GM12878 (cell line): ENCODE results near the gene GOLIM4. TPM values are rescaled to one million over a fixed set of nuclear protein-coding genes. Genes with fewer than 3 reads are reported as not detected.

Experiments
- ATAC-seq: fragments of 200-7000 bp; cut with Tn5 transposase; 3 replicates; pipeline ENCODE4 v1.9.1; 2020; ENCODE audit warnings: mild to moderate bottlenecking, moderate library complexity
- BruUV-seq: library from RNA; stranded (reverse); fragments of 400-500 nt; replicated peaks from 2 replicates; lab custom pipeline; 2021; lab: Mats Ljungman, UMichigan
- CTCF ChIA-PET: fragments of 300-600 bp; sonication (Branson Sonifier 250); formaldehyde crosslinking; extraction: SDS; loops from one replicate; lab custom pipeline; 2021; ENCODE audit warnings: inconsistent platforms; lab: Yijun Ruan, JAX
- POLR2A ChIA-PET: fragments of 350-600 bp; formaldehyde crosslinking; extraction: SDS; loops from one replicate; lab custom pipeline; 2021; ENCODE audit warnings: inconsistent platforms; lab: Charles Lee
- RAD21 ChIA-PET: fragments of 300-600 bp; sonication (Branson Sonifier 250); formaldehyde crosslinking; loops from one replicate; lab custom pipeline; 2023; ENCODE audit warnings: antibody characterized with exemption; ENCODE audit not compliant: unreplicated experiment; lab: Charles Lee
- SMC1A ChIA-PET: fragments of 300-600 bp; sonication (Branson Sonifier 250); formaldehyde crosslinking; loops from one replicate; lab custom pipeline; 2023; ENCODE audit not compliant: unreplicated experiment, uncharacterized antibody; lab: Charles Lee
- DNase-seq: peaks from one replicate; pipeline ENCODE4 v3.0.0-alpha.2; 2011; ENCODE audit warnings: low read depth, low spot score
- FAIRE-seq: peaks from 3 replicates; lab custom pipeline; 2011; peaks lifted over from hg19 to GRCh38; lab: Jason Lieb, UNC
- H2AFZ ChIP-seq: 2 replicates; pipeline ENCODE4 v1.6.0; 2011; ENCODE audit warnings: low read depth, low read length, control low read depth; ENCODE audit not compliant: control insufficient read depth
- H3K27ac ChIP-seq: 2 replicates; pipeline ENCODE4 v1.5.1; 2011; ENCODE audit warnings: control low read depth; ENCODE audit not compliant: control insufficient read depth, insufficient read depth
- H3K27me3 ChIP-seq, 2 experiments: replicated peaks in 1 of 2; 2 replicates each; pipeline versions ENCODE4 v1.6.0 to v1.6.1; 2011; ENCODE audit warnings: low read length in 1 of 2; ENCODE audit not compliant: control insufficient read depth in 2 of 2, insufficient read depth in 2 of 2
- H3K36me3 ChIP-seq, 2 experiments: 2 replicates each; pipeline ENCODE4 v1.5.1; 2011; ENCODE audit warnings: low read length in 1 of 2; ENCODE audit not compliant: control insufficient read depth in 2 of 2, insufficient read depth in 2 of 2
- H3K4me1 ChIP-seq: 2 replicates; pipeline ENCODE4 v1.6.1; 2011; ENCODE audit warnings: mild to moderate bottlenecking, low read length, moderate library complexity, mixed read lengths; ENCODE audit not compliant: control insufficient read depth, insufficient read depth
- H3K4me2 ChIP-seq: 2 replicates; pipeline ENCODE4 v1.6.0; 2011; ENCODE audit warnings: control low read depth; ENCODE audit not compliant: control insufficient read depth, insufficient read depth
- H3K4me3 ChIP-seq: fragments of 200-600 bp; sonication (generic); 2 replicates; pipeline ENCODE4 v1.5.1; 2016
- H3K79me2 ChIP-seq: 2 replicates; pipeline ENCODE4 v1.6.0; 2011; ENCODE audit warnings: low read length; ENCODE audit not compliant: control insufficient read depth, insufficient read depth
- H3K9ac ChIP-seq: 2 replicates; pipeline ENCODE4 v1.8.0; 2011; ENCODE audit warnings: low read length, control low read depth, mixed read lengths; ENCODE audit not compliant: control insufficient read depth, insufficient read depth
- H3K9me3 ChIP-seq: replicated peaks from 3 replicates; pipeline ENCODE4 v1.5.1; 2011; ENCODE audit warnings: mild to moderate bottlenecking, low read length; ENCODE audit not compliant: control insufficient read depth, insufficient read depth
- H4K20me1 ChIP-seq: 2 replicates; pipeline ENCODE4 v1.6.0; 2011; ENCODE audit not compliant: control insufficient read depth, insufficient read depth
- CBFB ChIP-seq: IDR thresholded peaks from 2 replicates; pipeline ENCODE4 v1.6.1; 2016; ENCODE audit warnings: antibody characterized with exemption, low read depth
- CREB1 ChIP-seq: IDR thresholded peaks from 2 replicates; pipeline ENCODE4 v1.6.1; 2012; ENCODE audit warnings: low read depth, mild to moderate bottlenecking, inconsistent platforms
- EZH2 ChIP-seq: IDR thresholded peaks from 2 replicates; pipeline ENCODE4 v1.6.1; 2012; ENCODE audit warnings: low read depth, mild to moderate bottlenecking, control low read depth, inconsistent platforms, low read length, borderline replicate concordance; ENCODE audit not compliant: control insufficient read depth
- IKZF1 ChIP-seq: fragments of 450-650 bp; conservative IDR thresholded peaks from 2 replicates; pipeline ENCODE4 v1.6.1; 2017; ENCODE audit warnings: antibody characterized with exemption, mild to moderate bottlenecking
- IKZF2 ChIP-seq, 2 experiments: fragments of 450-650 bp; IDR thresholded peaks; 2 replicates each; pipeline ENCODE4 v1.6.1; 2017; ENCODE audit warnings: mild to moderate bottlenecking in 2 of 2, moderate library complexity in 2 of 2
- PAX5 ChIP-seq: IDR thresholded peaks from 2 replicates; pipeline ENCODE4 v1.6.1; 2011; ENCODE audit warnings: low read depth, low read length, borderline replicate concordance
- POLR2AphosphoS2 ChIP-seq: IDR thresholded peaks from 2 replicates; pipeline ENCODE4 v1.6.1; 2011; ENCODE audit warnings: low read depth, mild to moderate bottlenecking, low read length, improper control_type of control experiment, moderate library complexity
- RUNX3 ChIP-seq: IDR thresholded peaks from 2 replicates; pipeline ENCODE4 v1.6.1; 2012; ENCODE audit warnings: low read length, inconsistent platforms
- SMARCA5 ChIP-seq: fragments of 450-650 bp; IDR thresholded peaks from 2 replicates; pipeline ENCODE4 v1.6.1; 2017; ENCODE audit warnings: mild to moderate bottlenecking
- SMC3 ChIP-seq: IDR thresholded peaks from 2 replicates; pipeline ENCODE4 v1.6.1; 2011; ENCODE audit warnings: low read length, improper control_type of control experiment, borderline replicate concordance
- SP1 ChIP-seq: IDR thresholded peaks from one replicate; pipeline ENCODE4 v1.6.1; 2011; ENCODE audit warnings: low read depth, low read length
- STAT1 ChIP-seq: fragments of 450-650 bp; conservative IDR thresholded peaks from 2 replicates; pipeline ENCODE4 v1.6.1; 2014; ENCODE audit warnings: antibody characterized with exemption, mild to moderate bottlenecking
- TARDBP ChIP-seq: IDR thresholded peaks from 2 replicates; pipeline ENCODE4 v1.6.1; 2016; ENCODE audit warnings: borderline replicate concordance
- WGBS: methylation state at CpG from one replicate; pipeline ENCODE4 v1.1.6; 2016; ENCODE audit warnings: low lambda C conversion rate; ENCODE audit not compliant: insufficient replicate concordance, insufficient coverage; ENCODE audit errors: missing lambda C conversion rate; 5-methylcytosine and 5-hydroxymethylcytosine counted together
- in situ Hi-C: fragments of 300-500 bp; cut with MboI; formaldehyde crosslinking; loops from 9 replicates; pipeline ENCODE4 v1.14.3; 2018; ENCODE audit warnings: mixed read lengths
- intact Hi-C: fragments of 100-400 bp; cut with micrococcal nuclease; formaldehyde crosslinking; loops from one replicate; pipeline ENCODE4 v1.14.2; 2022; ENCODE audit not compliant: unreplicated experiment
- polyA plus RNA-seq, 11 experiments: library from polyadenylated mRNA; depleted of rRNA in 4 of 11; unstranded in 6 of 11; stranded (reverse) in 5 of 11; fragments of >200 nt; fragmentation: Nextera tagmentation in 4 of 11; fragmentation: Illumina TruSeq in 1 of 11; extraction: Ambion mirVana in 4 of 11; extraction: Trizol in 1 of 11; gene quantifications; 1 replicate in 1 of 11; 2 replicates in 10 of 11; pipeline versions ENCODE4 v1.2.1 to v1.2.3, GENCODE V29; 2011 to 2016; ENCODE audit warnings: inconsistent platforms in 2 of 11, missing spikeins in 2 of 11, low read depth in 1 of 11
- total RNA-seq, 4 experiments: library from RNA; depleted of rRNA in 3 of 4; stranded (reverse); fragments of >200 nt in 3 of 4; fragmentation: Illumina TruSeq in 1 of 4; extraction: Trizol in 1 of 4; gene quantifications; 2 replicates each; pipeline versions ENCODE4 v1.2.1 to v1.2.3, GENCODE V29; 2013 to 2021
- TF ChIP-seq, protein P1 (sequence below): IDR thresholded peaks from 2 replicates; pipeline ENCODE4 v1.6.1; 2011; ENCODE audit warnings: borderline replicate concordance, low read depth, mild to moderate bottlenecking, moderate library complexity, low read length; ENCODE audit not compliant: insufficient read depth, poor library complexity, severe bottlenecking
- TF ChIP-seq, protein P2 (sequence below): fragments of 450-650 bp; IDR thresholded peaks from 2 replicates; pipeline ENCODE4 v1.6.1; 2018; ENCODE audit warnings: mild to moderate bottlenecking, low read depth, moderate library complexity; ENCODE audit not compliant: partially characterized antibody

GOLIM4 gene
- total and polyA plus RNA-seq, 10 of the 15 experiments (the other 5 are each of a cell fraction or from before 2014, with no cell fraction given) = 11.1 to 32.4 (median 19.3) TPM

DNA sequence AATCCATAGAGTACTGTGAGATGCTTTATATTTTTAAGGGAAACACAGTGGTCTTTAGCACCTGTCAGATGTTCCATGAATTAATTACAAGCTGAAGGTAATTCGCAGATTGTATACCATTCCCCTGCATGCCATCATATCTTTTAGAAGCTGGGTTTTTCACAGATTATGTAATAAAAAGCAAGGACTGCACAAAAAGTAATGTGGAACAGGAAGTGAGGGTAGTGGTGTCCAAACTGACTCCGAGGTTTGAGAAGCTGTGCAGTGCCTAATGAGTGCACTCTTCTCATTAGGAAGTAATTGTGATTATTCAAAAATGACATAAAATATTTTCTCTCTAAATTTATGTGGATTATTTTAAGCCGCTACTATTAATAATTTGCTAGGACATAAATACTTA, 123.2 kb downstream of the GOLIM4 start:
- Histone ChIP-seq H3K27me3 (no peaks in the 10 kb centered on the region), H4K20me1 (no peaks in the 10 kb centered on the region), H2AFZ (no peak overlapping the region), H3K79me2 (no peaks in the 10 kb centered on the region), H3K4me2 (no peak overlapping the region), H3K9ac (no peak overlapping the region), H3K4me1 (no peaks in the 10 kb centered on the region), H3K36me3 (no peaks in the 10 kb centered on the region), H3K27ac (no peak overlapping the region), H3K4me3 (no peak overlapping the region), H3K9me3 (no peaks in the 10 kb centered on the region)
- ChIA-PET RAD21 (no interaction called here), SMC1A (no interaction called here), POLR2A (no interaction called here), CTCF (no interaction called here)
- no peak for DNase-seq
- in situ Hi-C loops (no loop called here), intact Hi-C loops (no loop called here)
- 16% methylated on average over 3 of the region's 3 CpGs for WGBS
- no peak for FAIRE-seq
- no TSS peak for BruUV-seq
- no peak for ATAC-seq
- TF ChIP-seq CREB1 (no peak), SMARCA5 (no peak), PAX5 (no peak), SP1 (no peak), SMC3 (no peak), TARDBP (no peak), RUNX3 (no peak), POLR2AphosphoS2 (no peak), IKZF1 (no peak), STAT1 (no peak), EZH2 (no peak), IKZF2 (IDR thresholded peaks at IDR 0.05) (no peak), CBFB (no peak)
- TF ChIP-seq, protein P1, sequence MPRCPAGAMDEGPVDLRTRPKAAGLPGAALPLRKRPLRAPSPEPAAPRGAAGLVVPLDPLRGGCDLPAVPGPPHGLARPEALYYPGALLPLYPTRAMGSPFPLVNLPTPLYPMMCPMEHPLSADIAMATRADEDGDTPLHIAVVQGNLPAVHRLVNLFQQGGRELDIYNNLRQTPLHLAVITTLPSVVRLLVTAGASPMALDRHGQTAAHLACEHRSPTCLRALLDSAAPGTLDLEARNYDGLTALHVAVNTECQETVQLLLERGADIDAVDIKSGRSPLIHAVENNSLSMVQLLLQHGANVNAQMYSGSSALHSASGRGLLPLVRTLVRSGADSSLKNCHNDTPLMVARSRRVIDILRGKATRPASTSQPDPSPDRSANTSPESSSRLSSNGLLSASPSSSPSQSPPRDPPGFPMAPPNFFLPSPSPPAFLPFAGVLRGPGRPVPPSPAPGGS = no peak
- TF ChIP-seq, protein P2, sequence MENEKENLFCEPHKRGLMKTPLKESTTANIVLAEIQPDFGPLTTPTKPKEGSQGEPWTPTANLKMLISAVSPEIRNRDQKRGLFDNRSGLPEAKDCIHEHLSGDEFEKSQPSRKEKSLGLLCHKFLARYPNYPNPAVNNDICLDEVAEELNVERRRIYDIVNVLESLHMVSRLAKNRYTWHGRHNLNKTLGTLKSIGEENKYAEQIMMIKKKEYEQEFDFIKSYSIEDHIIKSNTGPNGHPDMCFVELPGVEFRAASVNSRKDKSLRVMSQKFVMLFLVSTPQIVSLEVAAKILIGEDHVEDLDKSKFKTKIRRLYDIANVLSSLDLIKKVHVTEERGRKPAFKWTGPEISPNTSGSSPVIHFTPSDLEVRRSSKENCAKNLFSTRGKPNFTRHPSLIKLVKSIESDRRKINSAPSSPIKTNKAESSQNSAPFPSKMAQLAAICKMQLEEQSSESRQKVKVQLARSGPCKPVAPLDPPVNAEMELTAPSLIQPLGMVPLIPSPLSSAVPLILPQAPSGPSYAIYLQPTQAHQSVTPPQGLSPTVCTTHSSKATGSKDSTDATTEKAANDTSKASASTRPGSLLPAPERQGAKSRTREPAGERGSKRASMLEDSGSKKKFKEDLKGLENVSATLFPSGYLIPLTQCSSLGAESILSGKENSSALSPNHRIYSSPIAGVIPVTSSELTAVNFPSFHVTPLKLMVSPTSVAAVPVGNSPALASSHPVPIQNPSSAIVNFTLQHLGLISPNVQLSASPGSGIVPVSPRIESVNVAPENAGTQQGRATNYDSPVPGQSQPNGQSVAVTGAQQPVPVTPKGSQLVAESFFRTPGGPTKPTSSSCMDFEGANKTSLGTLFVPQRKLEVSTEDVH = no peak
